ENCODE data around the gene UBC. TPM values are rescaled to one million over a fixed set of nuclear protein-coding genes. Genes with fewer than 3 reads are reported as not detected.

The UBC gene
- total and polyA plus RNA-seq, 9 of the 15 experiments (the other 6 are each of a cell fraction or from before 2014, with no cell fraction given), result 533 to 1,153 (median 813) TPM

DNA sequence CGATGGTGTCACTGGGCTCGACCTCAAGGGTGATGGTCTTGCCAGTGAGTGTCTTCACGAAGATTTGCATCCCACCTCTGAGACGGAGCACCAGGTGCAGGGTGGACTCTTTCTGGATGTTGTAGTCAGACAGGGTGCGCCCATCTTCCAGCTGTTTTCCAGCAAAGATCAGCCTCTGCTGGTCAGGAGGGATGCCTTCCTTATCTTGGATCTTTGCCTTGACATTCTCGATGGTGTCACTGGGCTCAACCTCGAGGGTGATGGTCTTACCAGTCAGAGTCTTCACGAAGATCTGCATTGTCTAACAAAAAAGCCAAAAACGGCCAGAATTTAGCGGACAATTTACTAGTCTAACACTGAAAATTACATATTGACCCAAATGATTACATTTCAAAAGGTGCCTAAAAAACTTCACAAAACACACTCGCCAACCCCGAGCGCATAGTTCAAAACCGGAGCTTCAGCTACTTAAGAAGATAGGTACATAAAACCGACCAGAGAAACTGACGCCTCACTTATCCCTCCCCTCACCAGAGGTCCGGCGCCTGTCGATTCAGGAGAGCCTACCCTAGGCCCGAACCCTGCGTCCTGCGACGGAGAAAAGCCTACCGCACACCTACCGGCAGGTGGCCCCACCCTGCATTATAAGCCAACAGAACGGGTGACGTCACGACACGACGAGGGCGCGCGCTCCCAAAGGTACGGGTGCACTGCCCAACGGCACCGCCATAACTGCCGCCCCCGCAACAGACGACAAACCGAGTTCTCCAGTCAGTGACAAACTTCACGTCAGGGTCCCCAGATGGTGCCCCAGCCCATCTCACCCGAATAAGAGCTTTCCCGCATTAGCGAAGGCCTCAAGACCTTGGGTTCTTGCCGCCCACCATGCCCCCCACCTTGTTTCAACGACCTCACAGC, 717 bp downstream of the UBC start (continued):
- TF ChIP-seq, protein P1, sequence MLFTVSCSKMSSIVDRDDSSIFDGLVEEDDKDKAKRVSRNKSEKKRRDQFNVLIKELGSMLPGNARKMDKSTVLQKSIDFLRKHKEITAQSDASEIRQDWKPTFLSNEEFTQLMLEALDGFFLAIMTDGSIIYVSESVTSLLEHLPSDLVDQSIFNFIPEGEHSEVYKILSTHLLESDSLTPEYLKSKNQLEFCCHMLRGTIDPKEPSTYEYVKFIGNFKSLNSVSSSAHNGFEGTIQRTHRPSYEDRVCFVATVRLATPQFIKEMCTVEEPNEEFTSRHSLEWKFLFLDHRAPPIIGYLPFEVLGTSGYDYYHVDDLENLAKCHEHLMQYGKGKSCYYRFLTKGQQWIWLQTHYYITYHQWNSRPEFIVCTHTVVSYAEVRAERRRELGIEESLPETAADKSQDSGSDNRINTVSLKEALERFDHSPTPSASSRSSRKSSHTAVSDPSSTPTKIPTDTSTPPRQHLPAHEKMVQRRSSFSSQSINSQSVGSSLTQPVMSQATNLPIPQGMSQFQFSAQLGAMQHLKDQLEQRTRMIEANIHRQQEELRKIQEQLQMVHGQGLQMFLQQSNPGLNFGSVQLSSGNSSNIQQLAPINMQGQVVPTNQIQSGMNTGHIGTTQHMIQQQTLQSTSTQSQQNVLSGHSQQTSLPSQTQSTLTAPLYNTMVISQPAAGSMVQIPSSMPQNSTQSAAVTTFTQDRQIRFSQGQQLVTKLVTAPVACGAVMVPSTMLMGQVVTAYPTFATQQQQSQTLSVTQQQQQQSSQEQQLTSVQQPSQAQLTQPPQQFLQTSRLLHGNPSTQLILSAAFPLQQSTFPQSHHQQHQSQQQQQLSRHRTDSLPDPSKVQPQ (CRISPR knock-in tag; IDR thresholded peaks at IDR 0.05; ENCODE audit: borderline replicate concordance), result no peak
- TF ChIP-seq KLF10 (CRISPR knock-in tag; IDR thresholded peaks at IDR 0.05) (peak; percentile 71; the same call in 1 of the 2 replicates), TGIF2 (CRISPR knock-in tag; IDR thresholded peaks at IDR 0.05) (peak; percentile 60; the same call in 1 of the 2 replicates), SRSF7 (optimal IDR thresholded peaks at IDR 0.05; ENCODE audit: low read depth, low read length) (no peak), EGR1 (conservative IDR thresholded peaks at IDR 0.05) (peak; percentile 98), HDAC1 (IDR thresholded peaks at IDR 0.05) (peak in 1 of 2 experiments; percentile 54; a peak in 1 of 4 replicates)
- TF ChIP-seq, protein P2, sequence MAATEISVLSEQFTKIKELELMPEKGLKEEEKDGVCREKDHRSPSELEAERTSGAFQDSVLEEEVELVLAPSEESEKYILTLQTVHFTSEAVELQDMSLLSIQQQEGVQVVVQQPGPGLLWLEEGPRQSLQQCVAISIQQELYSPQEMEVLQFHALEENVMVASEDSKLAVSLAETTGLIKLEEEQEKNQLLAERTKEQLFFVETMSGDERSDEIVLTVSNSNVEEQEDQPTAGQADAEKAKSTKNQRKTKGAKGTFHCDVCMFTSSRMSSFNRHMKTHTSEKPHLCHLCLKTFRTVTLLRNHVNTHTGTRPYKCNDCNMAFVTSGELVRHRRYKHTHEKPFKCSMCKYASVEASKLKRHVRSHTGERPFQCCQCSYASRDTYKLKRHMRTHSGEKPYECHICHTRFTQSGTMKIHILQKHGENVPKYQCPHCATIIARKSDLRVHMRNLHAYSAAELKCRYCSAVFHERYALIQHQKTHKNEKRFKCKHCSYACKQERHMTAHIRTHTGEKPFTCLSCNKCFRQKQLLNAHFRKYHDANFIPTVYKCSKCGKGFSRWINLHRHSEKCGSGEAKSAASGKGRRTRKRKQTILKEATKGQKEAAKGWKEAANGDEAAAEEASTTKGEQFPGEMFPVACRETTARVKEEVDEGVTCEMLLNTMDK (IDR thresholded peaks at IDR 0.05; ENCODE audit: borderline replicate concordance, insufficient read depth, low read depth, low read length, poor library complexity, severe bottlenecking), result peak; percentile 76
- TF ChIP-seq, protein P3, sequence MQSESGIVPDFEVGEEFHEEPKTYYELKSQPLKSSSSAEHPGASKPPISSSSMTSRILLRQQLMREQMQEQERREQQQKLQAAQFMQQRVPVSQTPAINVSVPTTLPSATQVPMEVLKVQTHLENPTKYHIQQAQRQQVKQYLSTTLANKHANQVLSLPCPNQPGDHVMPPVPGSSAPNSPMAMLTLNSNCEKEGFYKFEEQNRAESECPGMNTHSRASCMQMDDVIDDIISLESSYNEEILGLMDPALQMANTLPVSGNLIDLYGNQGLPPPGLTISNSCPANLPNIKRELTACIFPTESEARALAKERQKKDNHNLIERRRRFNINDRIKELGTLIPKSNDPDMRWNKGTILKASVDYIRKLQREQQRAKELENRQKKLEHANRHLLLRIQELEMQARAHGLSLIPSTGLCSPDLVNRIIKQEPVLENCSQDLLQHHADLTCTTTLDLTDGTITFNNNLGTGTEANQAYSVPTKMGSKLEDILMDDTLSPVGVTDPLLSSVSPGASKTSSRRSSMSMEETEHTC (IDR thresholded peaks at IDR 0.05), result no peak
- TF ChIP-seq, protein P4, sequence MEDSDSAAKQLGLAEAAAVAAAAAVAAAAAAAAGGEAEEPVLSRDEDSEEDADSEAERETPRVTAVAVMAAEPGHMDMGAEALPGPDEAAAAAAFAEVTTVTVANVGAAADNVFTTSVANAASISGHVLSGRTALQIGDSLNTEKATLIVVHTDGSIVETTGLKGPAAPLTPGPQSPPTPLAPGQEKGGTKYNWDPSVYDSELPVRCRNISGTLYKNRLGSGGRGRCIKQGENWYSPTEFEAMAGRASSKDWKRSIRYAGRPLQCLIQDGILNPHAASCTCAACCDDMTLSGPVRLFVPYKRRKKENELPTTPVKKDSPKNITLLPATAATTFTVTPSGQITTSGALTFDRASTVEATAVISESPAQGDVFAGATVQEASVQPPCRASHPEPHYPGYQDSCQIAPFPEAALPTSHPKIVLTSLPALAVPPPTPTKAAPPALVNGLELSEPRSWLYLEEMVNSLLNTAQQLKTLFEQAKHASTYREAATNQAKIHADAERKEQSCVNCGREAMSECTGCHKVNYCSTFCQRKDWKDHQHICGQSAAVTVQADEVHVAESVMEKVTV (CRISPR knock-in tag; IDR thresholded peaks at IDR 0.05), result peak; percentile 39; the same call in 1 of the 2 replicates
- TF ChIP-seq, protein P5, sequence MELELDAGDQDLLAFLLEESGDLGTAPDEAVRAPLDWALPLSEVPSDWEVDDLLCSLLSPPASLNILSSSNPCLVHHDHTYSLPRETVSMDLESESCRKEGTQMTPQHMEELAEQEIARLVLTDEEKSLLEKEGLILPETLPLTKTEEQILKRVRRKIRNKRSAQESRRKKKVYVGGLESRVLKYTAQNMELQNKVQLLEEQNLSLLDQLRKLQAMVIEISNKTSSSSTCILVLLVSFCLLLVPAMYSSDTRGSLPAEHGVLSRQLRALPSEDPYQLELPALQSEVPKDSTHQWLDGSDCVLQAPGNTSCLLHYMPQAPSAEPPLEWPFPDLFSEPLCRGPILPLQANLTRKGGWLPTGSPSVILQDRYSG (tag; conservative IDR thresholded peaks at IDR 0.05; ENCODE audit: low read depth), result 0 out of 2 replicates have a peak, but pooled peaks have one; percentile 21

Measured in K562 (cell line).